Stomach smooth muscle (tissue), 2 donors: ENCODE data around the gene SNCAIP.

ENCODE experiments used
- H3K27ac ChIP-seq: one replicate; pipeline ENCODE4 v1.7.0; 2013; ENCODE audit warnings: mild to moderate bottlenecking, low read length, inconsistent platforms
- H3K27me3 ChIP-seq, 2 donors: one replicate each; pipeline ENCODE4 v1.7.0; 2013; ENCODE audit warnings: low read length in 2 of 2; ENCODE audit not compliant: insufficient read depth in 2 of 2, control insufficient read depth in 1 of 2
- H3K36me3 ChIP-seq, 2 donors: one replicate each; pipeline ENCODE4 v1.7.0; 2013; ENCODE audit warnings: low read length in 2 of 2; ENCODE audit not compliant: control insufficient read depth in 2 of 2, insufficient read depth in 2 of 2
- H3K4me1 ChIP-seq: one replicate; pipeline ENCODE4 v1.7.0; 2013; ENCODE audit warnings: low read length; ENCODE audit not compliant: control insufficient read depth, insufficient read depth
- H3K4me3 ChIP-seq, 2 donors: one replicate each; pipeline ENCODE4 v1.7.0; 2013; ENCODE audit warnings: low read length in 2 of 2
- H3K9ac ChIP-seq, 2 donors: one replicate each; pipeline ENCODE4 v1.7.0; 2013; ENCODE audit warnings: low read length in 2 of 2, mild to moderate bottlenecking in 1 of 2
- H3K9me3 ChIP-seq, 2 donors: one replicate each; pipeline ENCODE4 v1.7.0; 2013; ENCODE audit warnings: low read length in 2 of 2; ENCODE audit not compliant: control insufficient read depth in 2 of 2
- donor health status: healthy.
- donor health status: Pancreatic carcinoma.

The SNCAIP gene

DNA sequence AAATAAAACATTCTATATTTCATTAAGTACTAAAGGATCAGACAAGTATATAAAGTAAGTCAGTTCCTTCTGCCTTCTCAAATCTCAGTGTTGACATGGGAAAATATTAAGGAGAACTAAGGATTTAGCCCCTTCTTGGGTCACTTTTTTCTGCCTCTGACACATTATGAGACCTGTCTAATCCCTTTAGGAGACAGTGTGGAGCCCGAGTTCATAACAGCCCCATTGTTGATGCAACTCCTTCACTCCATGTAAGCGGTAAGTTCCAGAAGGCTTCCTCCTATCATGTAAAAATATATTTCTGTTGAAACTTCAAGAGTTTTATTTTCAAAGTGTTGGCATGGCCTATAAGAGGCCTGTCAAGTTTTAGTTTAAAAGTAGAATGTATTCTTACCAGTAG, 152.2 kb downstream of the SNCAIP start:
- Histone ChIP-seq H3K27ac (no peak overlapping the region), H3K36me3 (no peaks in the 10 kb centered on the region), H3K4me3 (no peak overlapping the region), H3K9me3 (no peaks in the 10 kb centered on the region), H3K27me3 (no peaks in the 10 kb centered on the region), H3K9ac (no peak overlapping the region), H3K4me1 (no peaks in the 10 kb centered on the region)

DNA sequence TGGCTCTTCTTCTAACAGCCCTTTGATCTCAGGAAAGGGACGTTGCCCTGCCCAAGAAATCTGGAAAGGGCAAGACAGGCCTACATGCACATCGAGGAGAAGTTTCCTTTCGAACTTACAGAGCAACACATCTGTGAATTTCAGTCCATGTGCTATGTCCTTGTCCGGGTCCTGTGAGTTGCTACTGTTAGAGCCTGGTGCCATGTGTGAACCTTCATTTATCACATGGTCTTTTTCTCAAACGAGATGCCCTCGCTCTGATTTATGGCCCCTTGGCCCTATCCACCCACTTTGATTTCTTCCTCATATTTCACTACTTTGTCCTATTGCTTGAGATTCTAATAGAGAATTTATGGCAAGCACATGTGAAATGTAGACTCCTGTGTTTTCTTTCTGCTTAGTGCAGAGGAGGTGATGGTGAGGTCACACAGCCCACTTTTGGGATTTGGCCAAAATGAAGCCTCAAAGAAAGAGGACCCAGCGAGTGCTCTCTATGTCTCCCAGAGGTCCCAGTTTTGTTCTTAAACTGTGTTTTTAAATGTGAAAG, 153.1 kb downstream of the SNCAIP start:
- Histone ChIP-seq H3K36me3 (no peaks in the 10 kb centered on the region), H3K27ac (no peak overlapping the region), H3K9me3 (no peaks in the 10 kb centered on the region), H3K27me3 (no peaks in the 10 kb centered on the region), H3K4me3 (no peak overlapping the region), H3K9ac (no peak overlapping the region), H3K4me1 (no peaks in the 10 kb centered on the region)

DNA sequence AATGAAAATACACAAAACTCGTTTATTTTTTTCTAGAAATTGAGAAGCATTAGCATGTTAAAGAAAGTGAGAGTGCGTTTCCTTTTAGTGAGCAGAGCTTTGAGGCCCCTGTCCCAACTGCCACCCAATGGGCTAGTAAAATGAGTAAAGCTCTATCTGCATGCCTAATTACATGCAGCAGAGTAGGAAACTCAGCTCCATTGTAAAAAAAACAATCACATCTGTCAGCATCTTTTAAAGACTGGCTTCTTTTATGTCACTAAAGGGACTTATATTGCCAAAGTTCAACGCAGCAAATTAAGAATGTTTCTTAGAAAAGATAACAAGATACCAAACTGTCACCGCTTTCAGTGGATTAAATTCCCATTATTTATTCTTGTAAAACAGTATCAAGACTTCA, 154.0 kb downstream of the SNCAIP start:
- Histone ChIP-seq H3K27ac (no peak overlapping the region), H3K27me3 (no peaks in the 10 kb centered on the region), H3K9ac (no peak overlapping the region), H3K4me3 (no peak overlapping the region), H3K4me1 (no peaks in the 10 kb centered on the region), H3K36me3 (no peaks in the 10 kb centered on the region), H3K9me3 (no peaks in the 10 kb centered on the region)

DNA sequence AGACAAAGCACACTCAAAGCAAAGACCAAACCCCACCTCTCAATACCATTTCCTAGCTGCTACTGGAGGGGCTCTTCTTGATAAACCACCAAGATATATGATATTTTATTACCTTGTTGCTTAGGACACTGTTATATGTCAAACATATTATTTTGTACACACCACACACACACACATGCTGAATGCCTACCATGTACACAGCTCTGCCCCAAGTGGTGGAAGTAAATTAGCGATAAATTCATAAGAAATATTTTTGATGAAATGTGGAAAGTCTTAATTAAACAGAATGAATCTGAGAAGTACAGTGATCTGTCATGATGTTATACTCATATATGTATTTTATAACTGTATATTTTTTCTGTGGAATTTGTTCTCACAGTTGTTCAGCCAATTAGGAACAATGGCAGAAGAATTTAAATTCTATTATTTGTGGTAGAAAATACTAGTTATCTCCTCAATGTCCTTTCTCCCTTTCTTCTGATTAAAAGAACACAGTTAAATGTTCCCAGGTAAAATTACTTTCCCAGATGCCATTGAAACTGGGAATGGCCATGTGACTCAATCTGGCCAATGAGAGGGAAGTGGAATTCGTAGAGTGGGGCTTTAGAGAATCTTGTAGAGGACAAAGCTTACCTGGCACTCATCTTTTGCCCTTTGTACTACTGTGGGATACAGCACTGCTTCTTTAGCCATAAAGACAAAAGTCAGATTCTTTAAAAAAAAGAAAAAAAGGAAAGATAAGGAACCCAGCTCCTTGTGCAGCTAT, 156.5 kb downstream of the SNCAIP start:
- Histone ChIP-seq H3K36me3 (no peaks in the 10 kb centered on the region), H3K27me3 (no peaks in the 10 kb centered on the region), H3K4me3 (no peak overlapping the region), H3K9ac (no peak overlapping the region), H3K27ac (no peak overlapping the region), H3K9me3 (no peaks in the 10 kb centered on the region), H3K4me1 (no peaks in the 10 kb centered on the region)

DNA sequence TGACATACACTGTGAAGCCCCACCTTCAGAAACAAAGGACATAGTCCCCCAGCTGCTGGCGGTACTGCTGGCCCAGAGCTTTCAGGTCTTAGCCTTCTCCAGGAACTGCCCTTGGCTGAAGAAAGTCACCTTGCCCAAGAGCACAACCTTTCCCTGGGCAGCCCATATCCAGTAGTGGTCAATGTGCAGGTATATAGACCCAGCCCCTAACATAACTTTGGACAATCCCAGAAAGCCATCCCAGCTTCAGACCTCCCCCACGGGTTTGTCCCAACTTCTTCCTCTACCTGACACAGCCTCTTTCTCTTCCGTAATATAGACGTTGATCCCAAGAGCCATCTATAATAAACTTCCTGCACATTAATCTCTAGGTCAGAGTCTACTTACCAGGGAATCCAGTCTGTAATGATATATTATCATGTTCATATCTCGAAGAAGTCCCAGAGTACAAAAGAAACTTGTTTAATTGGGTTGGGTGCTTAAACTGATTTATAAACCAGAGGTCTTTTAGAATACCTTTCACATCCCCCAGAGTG, 157.4 kb downstream of the SNCAIP start:
- Histone ChIP-seq H3K36me3 (no peaks in the 10 kb centered on the region), H3K4me3 (no peak overlapping the region), H3K27ac (no peak overlapping the region), H3K9me3 (no peaks in the 10 kb centered on the region), H3K9ac (no peak overlapping the region), H3K27me3 (no peaks in the 10 kb centered on the region), H3K4me1 (no peaks in the 10 kb centered on the region)

DNA sequence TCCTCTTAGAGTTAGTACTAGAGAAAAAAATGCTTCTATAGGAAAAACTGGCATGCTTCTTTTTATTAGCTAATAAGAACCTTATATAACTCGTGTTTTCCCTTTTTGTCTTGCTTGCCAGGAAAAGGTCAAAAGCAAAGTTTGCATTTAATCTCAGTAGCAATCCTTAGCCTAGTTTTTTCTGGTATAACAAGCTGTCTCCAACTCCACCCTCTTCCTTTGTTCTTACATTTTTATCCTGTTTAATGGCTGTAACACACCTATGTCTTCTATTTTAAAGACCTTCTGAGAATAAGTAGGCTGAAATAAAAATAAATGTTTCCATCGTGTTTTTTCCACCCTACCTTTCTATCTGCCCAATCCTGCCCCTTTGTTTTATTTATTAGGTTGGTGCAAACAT, 158.3 kb downstream of the SNCAIP start:
- Histone ChIP-seq H3K4me1 (no peaks in the 10 kb centered on the region), H3K27ac (no peak overlapping the region), H3K9me3 (no peaks in the 10 kb centered on the region), H3K9ac (no peak overlapping the region), H3K27me3 (no peaks in the 10 kb centered on the region), H3K4me3 (no peak overlapping the region), H3K36me3 (no peaks in the 10 kb centered on the region)

DNA sequence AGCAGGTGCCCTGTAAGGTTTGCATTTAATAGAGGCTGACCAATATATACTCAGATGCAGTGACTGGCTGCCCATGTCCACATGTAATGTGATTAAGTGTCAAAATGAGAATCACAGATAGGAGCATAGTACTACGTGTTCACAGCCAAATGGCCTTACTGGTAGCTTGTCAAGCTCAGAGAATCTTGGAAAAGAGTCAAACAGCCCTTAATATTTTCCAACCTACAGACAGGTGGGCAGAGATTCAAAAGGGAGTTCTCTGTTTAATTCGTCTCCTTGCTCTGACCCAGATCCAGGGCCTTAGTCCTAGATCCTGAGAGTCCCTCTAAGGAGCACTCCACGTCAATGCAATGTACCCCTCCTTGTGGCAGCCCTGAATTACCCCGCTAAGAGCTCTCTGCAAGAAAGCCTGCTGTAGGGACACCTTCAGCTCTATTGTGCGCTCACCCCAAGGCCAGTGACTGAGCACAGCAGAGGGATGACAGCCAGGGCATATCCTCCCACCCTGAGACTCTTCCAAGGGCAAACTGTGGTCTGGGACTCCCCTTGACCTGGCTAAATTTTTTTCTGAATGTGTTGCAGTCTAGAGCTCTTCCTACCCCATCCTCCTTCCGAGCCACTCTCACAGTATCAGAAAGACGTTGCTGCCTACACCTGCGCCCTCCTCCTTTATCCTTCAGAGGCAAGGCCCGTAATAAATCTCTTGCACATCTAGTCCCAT, 159.2 kb downstream of the SNCAIP start:
- no peaks in the 10 kb centered on the region for H3K4me1 ChIP-seq
- H3K36me3 ChIP-seq, result no peaks in the 10 kb centered on the region
- H3K4me3 ChIP-seq, result no peak overlapping the region
- H3K9me3 ChIP-seq, result no peaks in the 10 kb centered on the region
- H3K27ac ChIP-seq, result no peak overlapping the region
- H3K9ac ChIP-seq, result no peak overlapping the region
- no peaks in the 10 kb centered on the region for H3K27me3 ChIP-seq

DNA sequence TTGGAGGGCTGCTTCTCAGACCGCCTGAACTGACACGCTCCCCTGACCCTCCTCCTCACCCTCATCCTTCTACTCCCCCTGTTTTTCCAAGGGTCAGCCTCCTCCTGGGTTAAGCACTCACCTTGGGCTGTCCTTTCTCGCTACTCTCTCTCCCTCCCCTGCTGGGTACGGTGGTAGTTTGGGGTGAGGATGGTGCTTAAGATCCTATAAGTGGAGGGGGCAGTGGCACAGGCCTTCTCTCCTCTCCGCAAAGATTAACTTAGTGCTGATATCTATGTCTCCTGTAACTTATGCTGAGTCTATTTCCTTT, 159.7 kb downstream of the SNCAIP start:
- Histone ChIP-seq H3K4me3 (no peak overlapping the region), H3K36me3 (no peaks in the 10 kb centered on the region), H3K4me1 (no peaks in the 10 kb centered on the region), H3K9ac (no peak overlapping the region), H3K9me3 (no peaks in the 10 kb centered on the region), H3K27me3 (no peaks in the 10 kb centered on the region), H3K27ac (no peak overlapping the region)

DNA sequence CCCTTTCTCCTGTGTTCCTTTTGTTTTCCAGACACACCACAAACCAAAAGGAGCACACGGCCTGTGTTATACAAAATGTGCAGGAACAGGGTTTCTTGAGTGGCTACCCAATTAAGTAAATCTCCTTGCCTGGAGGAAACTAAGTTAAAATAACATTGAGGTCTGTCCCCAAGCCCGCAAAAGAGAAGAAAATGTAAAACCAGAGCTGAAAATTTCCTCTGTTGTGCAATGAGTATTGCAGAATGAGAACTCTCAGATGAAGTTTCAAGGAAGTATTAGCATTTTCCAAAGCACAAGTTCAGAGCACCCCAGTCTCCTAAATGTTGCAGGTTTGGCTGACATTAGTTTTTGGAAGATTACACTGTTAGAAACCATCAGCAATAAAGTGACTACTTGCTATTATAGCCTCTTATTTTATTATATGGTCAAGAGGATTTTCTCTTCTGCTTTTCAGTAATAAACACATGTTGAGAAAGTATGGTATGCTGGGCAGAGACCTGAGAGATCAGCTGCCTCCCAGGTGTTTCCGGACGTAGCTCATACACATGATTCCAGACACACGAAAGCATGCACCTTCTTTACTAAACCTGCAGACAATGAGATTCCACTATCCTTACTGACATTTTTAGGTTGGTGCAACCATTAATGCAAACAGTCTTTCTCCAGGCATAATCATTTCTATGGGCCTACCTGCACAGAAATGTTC, 161.3 kb downstream of the SNCAIP start:
- H3K9me3 ChIP-seq, result no peaks in the 10 kb centered on the region
- H3K4me1 ChIP-seq, result no peaks in the 10 kb centered on the region
- H3K36me3 ChIP-seq, result no peaks in the 10 kb centered on the region
- no peak overlapping the region for H3K4me3 ChIP-seq
- H3K27ac ChIP-seq, result no peak overlapping the region
- H3K9ac ChIP-seq, result no peak overlapping the region
- no peaks in the 10 kb centered on the region for H3K27me3 ChIP-seq

DNA sequence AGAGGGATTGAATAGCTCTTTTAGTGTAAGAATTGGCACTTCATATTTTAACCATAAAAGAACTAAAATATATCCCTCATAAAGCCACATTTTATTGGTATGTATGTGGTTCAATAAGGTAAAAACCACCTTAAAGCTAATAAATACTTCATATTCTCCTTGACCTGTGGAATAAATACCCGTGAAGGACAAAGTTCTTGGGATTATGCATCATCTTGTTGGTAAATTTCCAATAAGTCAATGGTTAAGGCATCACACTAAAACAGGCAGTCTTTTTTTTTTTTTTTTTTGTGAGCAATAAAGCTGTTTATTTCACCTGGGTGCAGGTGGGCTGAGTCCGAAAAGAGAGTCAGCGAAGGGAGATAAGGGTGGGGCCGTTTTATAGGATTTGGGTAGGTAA, 161.9 kb downstream of the SNCAIP start:
- Histone ChIP-seq H3K27me3 (no peaks in the 10 kb centered on the region), H3K36me3 (no peaks in the 10 kb centered on the region), H3K9ac (no peak overlapping the region), H3K4me1 (no peaks in the 10 kb centered on the region), H3K27ac (no peak overlapping the region), H3K4me3 (no peak overlapping the region), H3K9me3 (no peaks in the 10 kb centered on the region)
